HepG2 (cell line): ENCODE measurements around the gene GPS1. TPM values are rescaled to one million over a fixed set of nuclear protein-coding genes. Genes with fewer than 3 reads are reported as not detected.

Source experiments
- AFF4 ChIP-seq: sonication (generic); formaldehyde crosslinking; IDR thresholded peaks from 2 replicates; pipeline ENCODE4 v1.4.0; 2020; ENCODE audit warnings: missing genetic modification reagents
- ATAD3A ChIP-seq: sonication (generic); formaldehyde crosslinking; IDR thresholded peaks from 2 replicates; pipeline ENCODE4 v1.4.0; 2020; ENCODE audit warnings: missing genetic modification reagents
- FOXJ3 ChIP-seq: sonication (generic); formaldehyde crosslinking; IDR thresholded peaks from 2 replicates; pipeline ENCODE4 v1.4.0; 2020; ENCODE audit warnings: missing genetic modification reagents, mild to moderate bottlenecking, borderline replicate concordance
- HDAC1 ChIP-seq: sonication (generic); formaldehyde crosslinking; IDR thresholded peaks from 2 replicates; pipeline ENCODE4 v1.5.1; 2020; ENCODE audit warnings: mild to moderate bottlenecking, missing genetic modification reagents
- HDAC6 ChIP-seq: fragments of 200-600 bp; sonication (generic); IDR thresholded peaks from 2 replicates; pipeline ENCODE4 v1.7.0; 2017; ENCODE audit warnings: mild to moderate bottlenecking, antibody characterized with exemption, low read length, low read depth
- HNF4A ChIP-seq: sonication (generic); formaldehyde crosslinking; IDR thresholded peaks from 2 replicates; pipeline ENCODE4 v1.4.0; 2020; ENCODE audit warnings: missing genetic modification reagents
- MED1 ChIP-seq: sonication (generic); formaldehyde crosslinking; IDR thresholded peaks from 2 replicates; pipeline ENCODE4 v1.4.0; 2020; ENCODE audit warnings: missing genetic modification reagents
- RBFOX2 ChIP-seq: fragments of 200-400 bp; formaldehyde crosslinking; IDR thresholded peaks from 2 replicates; pipeline ENCODE4 v1.6.1; 2017; ENCODE audit warnings: low read depth, mild to moderate bottlenecking, low read length
- TCF12 ChIP-seq, 2 experiments: fragments of 450-650 bp in 1 of 2; sonication (generic) in 1 of 2; formaldehyde crosslinking in 1 of 2; IDR thresholded peaks; 2 replicates each; pipeline versions ENCODE4 v1.6.1 to v1.8.0; 2017 to 2022; ENCODE audit warnings: antibody characterized with exemption in 1 of 2, mild to moderate bottlenecking in 1 of 2, missing genetic modification reagents in 1 of 2, moderate library complexity in 1 of 2
- XRCC5 ChIP-seq: fragments of 200-400 bp; formaldehyde crosslinking; optimal IDR thresholded peaks from 2 replicates; pipeline ENCODE3; 2017; ENCODE audit warnings: mild to moderate bottlenecking, low read length
- ZMYM2 ChIP-seq: sonication (generic); formaldehyde crosslinking; IDR thresholded peaks from 2 replicates; pipeline ENCODE4 v1.8.0; 2022; ENCODE audit warnings: mild to moderate bottlenecking, missing genetic modification reagents
- ZNF407 ChIP-seq: sonication (generic); formaldehyde crosslinking; IDR thresholded peaks from one replicate; pipeline ENCODE4 v1.5.1; 2020; ENCODE audit warnings: mild to moderate bottlenecking, missing genetic modification reagents; ENCODE audit errors: not compliant biosample characterization
- ZNF746 ChIP-seq: sonication (generic); formaldehyde crosslinking; IDR thresholded peaks from 2 replicates; pipeline ENCODE4 v1.8.0; 2022; ENCODE audit warnings: mild to moderate bottlenecking, missing genetic modification reagents
- ZNF776 ChIP-seq: sonication (generic); formaldehyde crosslinking; IDR thresholded peaks from 2 replicates; pipeline ENCODE4 v1.4.0; 2020; ENCODE audit warnings: mild to moderate bottlenecking, missing genetic modification reagents
- polyA plus RNA-seq, 8 experiments: library from polyadenylated mRNA; depleted of rRNA in 3 of 8; stranded (reverse) in 7 of 8; unstranded in 1 of 8; fragments of >200 nt; fragmentation: Illumina TruSeq in 4 of 8; extraction: Trizol in 4 of 8; gene quantifications; 2 replicates each; pipeline versions ENCODE4 v1.2.1 to v1.2.3, GENCODE V29; 2011 to 2016; ENCODE audit warnings: low read depth in 4 of 8, missing spikeins in 1 of 8, mixed read lengths in 1 of 8; ENCODE audit not compliant: insufficient read depth in 1 of 8
- total RNA-seq, 5 experiments: library from RNA; depleted of rRNA; stranded (reverse); fragments of >200 nt; fragmentation: Illumina TruSeq; extraction: Trizol; gene quantifications; 2 replicates each; pipeline ENCODE4 v1.2.3, GENCODE V29; 2016; ENCODE audit warnings: low read depth in 1 of 5
- TF ChIP-seq, protein P1 (sequence below): sonication (generic); formaldehyde crosslinking; IDR thresholded peaks from 2 replicates; pipeline ENCODE4 v1.5.1; 2020; ENCODE audit warnings: missing genetic modification reagents, mild to moderate bottlenecking, borderline replicate concordance

The GPS1 gene
- total and polyA plus RNA-seq, 2 of the 13 experiments (the other 11 are each of a cell fraction or from before 2014, with no cell fraction given): 124 to 128 TPM

DNA sequence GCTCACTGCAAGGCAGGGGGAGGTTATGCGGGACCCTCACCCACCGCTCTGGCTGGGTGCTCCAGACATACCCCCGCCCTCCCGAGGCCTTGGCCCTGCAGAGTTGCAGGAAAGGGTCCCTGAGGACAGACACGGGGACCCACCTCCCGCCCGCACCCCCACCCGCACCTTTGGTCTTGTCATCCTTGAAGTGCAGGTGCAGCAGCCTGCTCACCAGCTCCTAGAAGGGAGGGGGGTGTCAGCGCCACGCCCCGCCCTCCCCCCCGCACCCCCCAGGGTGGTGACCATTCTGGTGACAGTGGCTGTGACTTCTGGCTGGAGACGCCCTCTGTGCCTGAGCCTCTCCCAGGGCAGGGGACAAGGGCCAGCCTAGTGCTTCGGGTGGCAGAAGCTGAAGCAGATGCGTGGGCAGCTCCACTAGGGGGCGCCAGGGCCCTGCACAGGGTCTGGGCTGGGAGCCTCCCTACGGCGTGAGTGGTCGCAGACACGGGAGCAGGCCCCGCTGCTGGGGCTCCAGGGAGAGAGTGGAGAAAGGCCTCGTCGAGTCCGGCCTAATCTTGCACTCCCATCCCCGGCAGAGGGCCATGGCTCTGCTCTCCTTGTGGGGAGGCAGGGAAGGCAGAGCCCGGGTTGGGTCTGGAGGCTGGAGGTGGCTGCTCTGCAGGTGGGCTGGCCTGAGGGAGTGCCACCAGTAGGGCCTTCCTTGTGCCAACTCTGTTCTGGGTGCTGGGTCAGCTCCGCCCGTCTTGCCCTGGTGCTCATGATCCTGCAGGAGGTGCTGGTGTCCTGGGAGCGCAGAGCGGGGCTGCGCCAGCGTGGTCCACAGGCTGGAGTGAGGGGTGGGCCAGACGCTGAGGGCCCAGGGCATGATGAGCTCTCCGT lies 31.8 kb upstream of the GPS1 start (continued):
- TF ChIP-seq ZNF407 (CRISPR knock-in tag) (peak; percentile 73), HDAC1 (peak; percentile 57), ZNF776 (CRISPR knock-in tag) (no peak), XRCC5 (peak; percentile 93), FOXJ3 (no peak), ZMYM2 (CRISPR knock-in tag) (no peak; the same call in 1 of the 2 replicates), MED1 (CRISPR knock-in tag) (peak; percentile 73), TCF12 (IDR thresholded peaks at IDR 0.05) (no peak), TCF12 (CRISPR knock-in tag; IDR thresholded peaks at IDR 0.05) (no peak; the same call in 1 of the 2 replicates), HDAC6 (no peak), AFF4 (CRISPR knock-in tag) (0 out of 2 replicates have a peak, but pooled peaks have one; percentile 19), RBFOX2 (peak; percentile 68), ATAD3A (CRISPR knock-in tag) (no peak), HNF4A (CRISPR knock-in tag) (no peak), ZNF746 (no peak)
- TF ChIP-seq, protein P1, sequence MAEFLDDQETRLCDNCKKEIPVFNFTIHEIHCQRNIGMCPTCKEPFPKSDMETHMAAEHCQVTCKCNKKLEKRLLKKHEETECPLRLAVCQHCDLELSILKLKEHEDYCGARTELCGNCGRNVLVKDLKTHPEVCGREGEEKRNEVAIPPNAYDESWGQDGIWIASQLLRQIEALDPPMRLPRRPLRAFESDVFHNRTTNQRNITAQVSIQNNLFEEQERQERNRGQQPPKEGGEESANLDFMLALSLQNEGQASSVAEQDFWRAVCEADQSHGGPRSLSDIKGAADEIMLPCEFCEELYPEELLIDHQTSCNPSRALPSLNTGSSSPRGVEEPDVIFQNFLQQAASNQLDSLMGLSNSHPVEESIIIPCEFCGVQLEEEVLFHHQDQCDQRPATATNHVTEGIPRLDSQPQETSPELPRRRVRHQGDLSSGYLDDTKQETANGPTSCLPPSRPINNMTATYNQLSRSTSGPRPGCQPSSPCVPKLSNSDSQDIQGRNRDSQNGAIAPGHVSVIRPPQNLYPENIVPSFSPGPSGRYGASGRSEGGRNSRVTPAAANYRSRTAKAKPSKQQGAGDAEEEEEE: no peak
